ENCODE measurements around the gene TBX19. TPM values are rescaled to one million over a fixed set of nuclear protein-coding genes. Genes with fewer than 3 reads are reported as not detected.

The TBX19 gene
- total and polyA plus RNA-seq, 2 donors (not counting 1 experiment from before 2014, with no cell fraction given), result 6.3 to 7.0 TPM

DNA sequence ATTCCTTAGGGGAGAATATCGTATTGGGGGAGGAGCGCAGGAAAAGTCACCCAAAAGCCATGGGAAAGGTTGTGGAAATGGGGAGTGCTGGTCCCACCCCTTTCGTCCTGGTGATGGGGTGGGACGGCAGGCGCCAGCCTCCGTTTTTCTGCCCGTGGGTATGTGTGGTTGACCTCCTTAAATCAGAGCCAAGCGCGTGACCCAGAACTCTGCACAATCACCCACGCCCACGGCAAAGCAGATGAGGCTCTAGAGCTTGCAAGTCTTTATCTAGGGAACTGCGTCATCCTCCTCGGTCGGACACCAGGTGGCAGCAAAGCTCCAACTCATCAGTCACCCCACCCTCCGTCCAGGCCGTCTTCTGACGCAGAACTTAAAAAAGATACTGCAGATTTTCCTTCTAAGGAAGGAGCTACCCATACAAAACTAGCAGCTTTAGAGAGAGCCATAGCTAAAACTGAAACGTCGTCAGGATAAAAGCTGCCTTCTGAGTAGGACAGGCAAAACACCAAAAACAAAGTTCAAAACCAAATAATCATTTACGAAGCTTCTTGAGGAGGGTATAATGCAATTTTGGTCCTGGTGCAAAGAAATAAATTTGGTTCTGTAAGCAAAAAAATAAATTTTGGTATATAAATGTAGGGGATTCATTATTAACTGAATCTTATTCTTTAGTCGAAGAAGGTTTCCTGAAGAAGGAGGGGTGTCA, 62.0 kb downstream of the TBX19 start:
- Histone ChIP-seq H4K20me1 (ENCODE audit: control insufficient read depth, insufficient read depth, low read length, poor library complexity, severe bottlenecking) (no peaks in the 10 kb centered on the region), H2AFZ (ENCODE audit: insufficient read depth, low read depth, low read length, poor library complexity, severe bottlenecking) (peak overlapping the region; percentile 62), H3K9me3 (ENCODE audit: control extremely low read depth in 1 of 3, control insufficient read depth in 2 of 3, insufficient read depth in 1 of 3, low read length in 2 of 3) (peaks cover 0 to 1% (median 0%) of the 10 kb centered on the region in 3 donors), H3K27ac (ENCODE audit: low read length in 2 of 2) (no peak overlapping the region), H3K4me2 (replicated peaks; ENCODE audit: low read depth, low read length, poor library complexity, severe bottlenecking) (peak overlapping the region; percentile 59), H3K9ac (ENCODE audit: low read length) (peak overlapping the region; percentile 24), H3K27me3 (replicated peaks in 1 of 4; ENCODE audit: control extremely low read depth in 1 of 4, control insufficient read depth in 3 of 4, insufficient read depth in 4 of 4, low read length in 3 of 4) (no peaks in the 10 kb centered on the region), H3K4me3 (ENCODE audit: control extremely low read depth in 1 of 5, extremely low read depth in 1 of 5, insufficient read depth in 1 of 5, low read depth in 2 of 5, low read length in 4 of 5) (no peak overlapping the region), H3K79me2 (ENCODE audit: control insufficient read depth, insufficient read depth, low read length) (no peaks in the 10 kb centered on the region), H3K36me3 (replicated peaks in 1 of 2; ENCODE audit: control extremely low read depth in 1 of 2, control insufficient read depth in 1 of 2, extremely low read depth in 1 of 2, insufficient read depth in 2 of 2, low read length in 1 of 2) (no peaks in the 10 kb centered on the region), H3K4me1 (ENCODE audit: control insufficient read depth in 2 of 2, insufficient read depth in 2 of 2, low read length in 2 of 2) (peaks cover 3 to 7% of the 10 kb centered on the region in 2 donors)
- ChIA-PET POLR2A (interaction anchor here (0.6 to 0.9 kb wide), 2 partner anchors 116 to 1122 kb away, joined by 3 to 4 read pairs; partner anchors contain the start of gene POU2F1), CTCF (interaction anchor here (0.5 to 9.5 kb wide), 42 partner anchors 9 to 1610 kb away, joined by 3 to 257 read pairs (median 4); partner anchors contain the start of genes BLZF1, F5, NME7 and SFT2D2)
- TF ChIP-seq EZH2 (IDR thresholded peaks at IDR 0.05; ENCODE audit: borderline replicate concordance, insufficient read depth, low read depth, low read length, poor library complexity, severe bottlenecking), result no peak
- TF ChIP-seq, protein P1, sequence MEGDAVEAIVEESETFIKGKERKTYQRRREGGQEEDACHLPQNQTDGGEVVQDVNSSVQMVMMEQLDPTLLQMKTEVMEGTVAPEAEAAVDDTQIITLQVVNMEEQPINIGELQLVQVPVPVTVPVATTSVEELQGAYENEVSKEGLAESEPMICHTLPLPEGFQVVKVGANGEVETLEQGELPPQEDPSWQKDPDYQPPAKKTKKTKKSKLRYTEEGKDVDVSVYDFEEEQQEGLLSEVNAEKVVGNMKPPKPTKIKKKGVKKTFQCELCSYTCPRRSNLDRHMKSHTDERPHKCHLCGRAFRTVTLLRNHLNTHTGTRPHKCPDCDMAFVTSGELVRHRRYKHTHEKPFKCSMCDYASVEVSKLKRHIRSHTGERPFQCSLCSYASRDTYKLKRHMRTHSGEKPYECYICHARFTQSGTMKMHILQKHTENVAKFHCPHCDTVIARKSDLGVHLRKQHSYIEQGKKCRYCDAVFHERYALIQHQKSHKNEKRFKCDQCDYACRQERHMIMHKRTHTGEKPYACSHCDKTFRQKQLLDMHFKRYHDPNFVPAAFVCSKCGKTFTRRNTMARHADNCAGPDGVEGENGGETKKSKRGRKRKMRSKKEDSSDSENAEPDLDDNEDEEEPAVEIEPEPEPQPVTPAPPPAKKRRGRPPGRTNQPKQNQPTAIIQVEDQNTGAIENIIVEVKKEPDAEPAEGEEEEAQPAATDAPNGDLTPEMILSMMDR (IDR thresholded peaks at IDR 0.05), result peak; percentile 87
- 14% methylated on average over 12 of the region's 21 CpGs for WGBS (ENCODE audit: insufficient coverage)
- DNase-seq, result peak; percentile 89
- peaks cover 6% of the 10 kb centered on the region for H3K4me1 Mint-ChIP-seq
- peak; percentile 100 for ATAC-seq (ENCODE audit: low read depth)
- peak overlapping the region; percentile 48 for H3K4me3 Mint-ChIP-seq
- H3K9me3 Mint-ChIP-seq (ENCODE audit: insufficient read depth), result no peaks in the 10 kb centered on the region
- H3K27me3 Mint-ChIP-seq, result peaks cover 5% of the 10 kb centered on the region
- intact Hi-C loops (cut with micrococcal nuclease), result loop anchor here (1.0 to 10.0 kb wide), 8 partner anchors 22 to 1452 kb away; partner anchors contain the start of genes ATP1B1, BLZF1, DCAF6 and METTL18
- peak overlapping the region; percentile 57 for H3K27ac Mint-ChIP-seq

DNA sequence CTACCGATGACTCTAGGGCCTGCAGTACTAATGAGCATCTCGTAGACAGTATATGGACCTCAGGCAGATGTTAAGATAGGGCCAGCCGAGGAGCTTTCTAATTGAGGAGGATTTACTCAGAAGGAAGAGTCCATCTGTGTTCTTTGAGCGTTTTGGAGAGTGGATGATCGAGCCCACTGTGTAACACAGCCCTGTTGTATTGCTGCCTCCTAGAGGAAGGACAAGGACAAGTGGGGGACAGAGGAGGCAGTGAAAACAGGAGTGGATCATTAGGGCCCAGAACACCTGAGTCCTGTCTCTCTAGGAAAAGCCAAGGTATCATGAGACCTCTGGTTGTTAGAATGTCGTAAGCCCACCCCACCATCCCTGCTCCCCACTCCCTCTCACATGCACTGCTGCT, 62.9 kb downstream of the TBX19 start:
- Histone ChIP-seq H3K79me2 (ENCODE audit: control insufficient read depth, insufficient read depth, low read length) (no peaks in the 10 kb centered on the region), H3K4me3 (ENCODE audit: control extremely low read depth in 1 of 5, extremely low read depth in 1 of 5, insufficient read depth in 1 of 5, low read depth in 2 of 5, low read length in 4 of 5) (no peak overlapping the region), H3K9me3 (ENCODE audit: control extremely low read depth in 1 of 3, control insufficient read depth in 2 of 3, insufficient read depth in 1 of 3, low read length in 2 of 3) (peaks cover 0 to 1% (median 0%) of the 10 kb centered on the region in 3 donors), H3K4me1 (ENCODE audit: control insufficient read depth in 2 of 2, insufficient read depth in 2 of 2, low read length in 2 of 2) (peaks cover 6 to 7% of the 10 kb centered on the region in 2 donors), H4K20me1 (ENCODE audit: control insufficient read depth, insufficient read depth, low read length, poor library complexity, severe bottlenecking) (no peaks in the 10 kb centered on the region), H3K27me3 (replicated peaks in 1 of 4; ENCODE audit: control extremely low read depth in 1 of 4, control insufficient read depth in 3 of 4, insufficient read depth in 4 of 4, low read length in 3 of 4) (no peaks in the 10 kb centered on the region), H3K27ac (ENCODE audit: low read length in 2 of 2) (no peak overlapping the region), H3K36me3 (replicated peaks in 1 of 2; ENCODE audit: control extremely low read depth in 1 of 2, control insufficient read depth in 1 of 2, extremely low read depth in 1 of 2, insufficient read depth in 2 of 2, low read length in 1 of 2) (no peaks in the 10 kb centered on the region), H2AFZ (ENCODE audit: insufficient read depth, low read depth, low read length, poor library complexity, severe bottlenecking) (peak overlapping the region; percentile 62), H3K4me2 (replicated peaks; ENCODE audit: low read depth, low read length, poor library complexity, severe bottlenecking) (no peak overlapping the region), H3K9ac (ENCODE audit: low read length) (no peak overlapping the region)
- ATAC-seq (ENCODE audit: low read depth) (no peak), DNase-seq (peak; percentile 8)
- Mint-ChIP-seq H3K4me3 (no peak overlapping the region), H3K9me3 (ENCODE audit: insufficient read depth) (no peaks in the 10 kb centered on the region), H3K27me3 (peaks cover 1% of the 10 kb centered on the region), H3K27ac (no peak overlapping the region), H3K4me1 (peaks cover 12% of the 10 kb centered on the region)
- intact Hi-C loops (cut with micrococcal nuclease), result loop anchor here (2.0 to 10.0 kb wide), 7 partner anchors 21 to 1451 kb away; partner anchors contain the start of genes ATP1B1, BLZF1, DCAF6 and METTL18
- WGBS (ENCODE audit: insufficient coverage), result 81% methylated on average over 6 of the region's 6 CpGs
- TF ChIP-seq, protein P1 (IDR thresholded peaks at IDR 0.05), result no peak
- TF ChIP-seq EZH2 (IDR thresholded peaks at IDR 0.05; ENCODE audit: borderline replicate concordance, insufficient read depth, low read depth, low read length, poor library complexity, severe bottlenecking), result no peak
- CTCF ChIA-PET, result interaction anchor here (0.8 to 9.5 kb wide), 19 partner anchors 10 to 1466 kb away, joined by 3 to 257 read pairs (median 3); partner anchors contain the start of gene SLC19A2
- POLR2A ChIA-PET, result interaction anchor here (0.6 kb wide), 1 partner anchor 1123 kb away, joined by 4 read pairs; the partner anchor contains the start of gene POU2F1
